Muscle of back (tissue), 11 donors: Measurements from ENCODE around the gene AK5. TPM values are rescaled to one million over a fixed set of nuclear protein-coding genes. Genes with fewer than 3 reads are reported as not detected.

ENCODE experiments used
- DNase-seq, 3 donors: peaks; one replicate each; pipeline versions ENCODE4 v3.0.0 to v3.0.0-alpha.2; 2013
- polyA plus RNA-seq, 10 donors: library from polyadenylated mRNA; unstranded; fragments of 120-200 nt; gene quantifications; one replicate each; pipeline ENCODE4 v1.2.1, GENCODE V29; 2013; ENCODE audit not compliant: insufficient read length in 10 of 10

The AK5 gene
- polyA plus RNA-seq, 10 donors = 5.4 to 10.9 (median 8.9) TPM

- DNase-seq = no peak
Measured at GRCh38 chr1:77434967-77435366, 153.1 kb downstream of the AK5 start.

DNA sequence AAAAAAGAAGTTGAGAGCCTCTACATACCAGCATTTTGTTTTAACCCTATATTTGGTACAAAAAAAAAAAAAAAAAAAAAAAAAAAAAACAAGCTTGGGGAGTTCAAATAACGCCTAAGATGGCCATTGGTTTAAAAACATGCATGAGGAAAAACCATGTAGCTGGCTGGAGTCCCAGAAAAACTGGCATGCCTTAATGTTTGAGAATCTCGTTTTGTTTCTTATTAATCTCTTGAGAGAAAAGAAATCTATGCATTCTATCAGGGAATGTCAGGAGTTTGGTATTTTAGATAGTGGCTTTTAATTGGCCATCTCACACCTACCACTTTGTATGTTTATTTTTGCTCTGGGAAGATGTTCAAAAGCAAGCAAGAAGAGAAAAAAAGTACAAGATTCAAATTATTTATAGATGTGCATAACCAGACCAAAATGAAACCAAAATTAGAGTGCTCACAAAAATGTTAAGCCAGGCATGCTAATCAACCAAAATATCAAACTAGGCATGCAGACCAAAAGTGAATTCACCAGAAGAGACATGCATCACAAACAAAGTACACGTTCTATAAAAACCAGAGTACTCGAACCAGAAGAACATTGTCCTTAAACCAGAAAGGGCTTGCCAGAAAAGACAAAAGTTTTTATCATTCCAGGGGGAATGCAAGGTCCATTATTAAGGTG lies 156.6 kb downstream of the AK5 start:
- peak; percentile 63 to 77 (median 64) for DNase-seq

- DNase-seq = no peak
Measured at GRCh38 chr1:77446841-77447555, 165.2 kb downstream of the AK5 start.

- DNase-seq = no peak
Measured at GRCh38 chr1:77447669-77448068, 165.8 kb downstream of the AK5 start.

DNA sequence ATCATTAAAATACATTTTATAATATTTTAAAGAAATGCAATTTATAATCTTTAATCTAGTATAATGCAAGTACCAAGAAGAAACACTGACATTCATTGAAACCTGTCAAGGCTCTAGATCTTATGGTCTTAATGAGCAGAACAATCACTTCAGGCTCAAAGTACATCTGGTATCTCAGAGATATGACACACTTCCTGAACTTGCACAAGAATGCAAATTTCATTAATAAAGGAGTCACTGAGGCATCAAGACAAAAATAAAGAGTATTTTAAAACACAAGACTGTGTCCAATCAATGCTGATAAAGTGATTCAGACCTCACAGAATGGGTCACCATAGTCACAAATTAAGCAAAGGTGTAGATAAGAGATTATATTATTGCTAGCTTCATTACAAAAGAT lies 178.1 kb downstream of the AK5 start:
- DNase-seq = no peak

- DNase-seq = no peak
Measured at GRCh38 chr1:77461691-77462090, 179.9 kb downstream of the AK5 start.

DNA sequence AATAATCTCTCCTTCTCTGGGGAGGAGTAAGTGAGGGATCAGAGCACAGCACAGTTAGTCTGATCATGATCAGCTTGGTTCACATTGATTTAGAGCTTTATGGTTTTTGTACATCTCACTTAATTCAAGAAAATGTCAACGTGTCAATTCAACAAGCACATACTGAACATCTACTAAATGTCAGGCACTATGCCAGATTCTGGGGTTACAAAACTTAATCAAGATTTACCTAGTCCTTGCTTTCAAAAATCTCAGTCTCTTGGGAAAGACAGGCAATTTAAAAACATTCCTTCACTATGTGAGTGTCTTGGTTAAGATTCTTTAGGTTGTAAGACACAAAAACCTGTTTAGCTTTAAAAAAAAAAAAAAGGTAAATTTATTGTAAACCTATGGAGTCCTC lies 181.4 kb downstream of the AK5 start:
- no peak for DNase-seq

- no peak for DNase-seq
Measured at GRCh38 chr1:77465139-77465538, 183.3 kb downstream of the AK5 start.

GRCh38 chr1:77465922-77466321 lies 184.1 kb downstream of the AK5 start:
- DNase-seq = no peak

DNA sequence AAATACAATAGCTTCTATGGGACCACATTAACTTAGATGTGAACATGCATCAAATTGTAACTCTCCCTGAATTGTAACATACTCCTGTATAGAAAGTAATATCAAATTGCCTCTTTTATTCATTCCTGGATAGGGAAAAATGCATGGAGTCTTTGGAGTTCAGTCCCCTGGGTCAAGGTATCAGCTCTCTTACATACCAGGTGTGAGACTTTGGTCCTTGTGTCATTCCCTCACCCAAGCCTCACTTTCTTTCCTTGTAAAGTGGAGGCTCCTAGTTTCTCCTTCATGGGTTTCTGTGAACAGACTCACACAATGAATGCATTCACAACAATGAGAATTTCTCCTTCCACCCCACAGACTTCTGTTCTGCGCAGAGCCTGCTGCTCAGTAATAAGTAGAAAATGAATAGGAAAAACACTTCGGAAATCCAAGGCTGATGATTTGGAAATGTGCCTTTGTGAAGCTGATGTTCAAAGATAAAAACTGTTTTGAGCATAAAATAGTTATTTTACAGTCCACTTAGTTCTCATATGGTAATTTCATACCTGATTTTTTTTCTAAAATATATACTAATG lies 185.3 kb downstream of the AK5 start:
- DNase-seq = no peak

DNA sequence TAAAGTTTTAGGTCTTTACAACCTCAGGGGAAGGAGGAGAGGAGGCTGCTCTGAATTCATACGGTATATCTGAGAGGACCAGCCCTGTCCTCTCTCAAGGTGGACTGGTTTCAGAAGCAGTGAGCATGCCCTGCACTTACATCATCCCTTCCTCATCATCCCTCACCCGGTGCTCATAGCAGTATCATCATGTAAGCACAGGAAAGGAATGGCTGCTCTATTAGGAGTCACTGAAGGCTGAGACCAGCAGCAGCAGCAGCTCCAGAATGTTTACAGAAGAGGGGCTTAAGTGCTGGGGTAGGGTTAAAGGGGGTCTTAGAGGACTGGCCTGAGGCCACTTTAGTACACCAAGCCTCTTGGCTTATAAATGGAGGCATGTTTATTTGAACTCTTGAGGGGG lies 185.9 kb downstream of the AK5 start:
- DNase-seq = no peak

- peak in 2 of 3 donors; percentile 28 to 47 for DNase-seq
Measured at GRCh38 chr1:77468257-77468948, 186.6 kb downstream of the AK5 start.

- DNase-seq = no peak
Measured at GRCh38 chr1:77468949-77469710, 187.3 kb downstream of the AK5 start.

DNA sequence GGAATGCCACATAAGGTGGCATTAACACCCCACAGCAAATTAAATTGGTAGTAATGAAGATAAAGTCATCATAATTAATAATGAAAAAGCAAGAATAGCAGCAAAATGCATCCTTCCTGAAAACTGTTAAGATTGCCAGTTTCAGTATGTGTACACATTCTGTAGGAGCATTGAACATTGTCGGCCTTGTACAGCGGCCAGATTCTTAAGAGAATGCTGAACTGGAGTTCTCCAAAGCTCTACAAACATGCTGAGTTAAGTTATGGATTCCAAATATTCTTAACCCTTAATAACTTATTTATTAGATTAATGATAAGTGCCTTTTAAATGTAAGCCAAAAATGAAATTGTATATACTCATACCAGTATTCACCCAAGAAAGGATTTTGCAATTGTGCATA lies 189.9 kb downstream of the AK5 start:
- peak in 2 of 3 donors; percentile 22 to 41 for DNase-seq

DNA sequence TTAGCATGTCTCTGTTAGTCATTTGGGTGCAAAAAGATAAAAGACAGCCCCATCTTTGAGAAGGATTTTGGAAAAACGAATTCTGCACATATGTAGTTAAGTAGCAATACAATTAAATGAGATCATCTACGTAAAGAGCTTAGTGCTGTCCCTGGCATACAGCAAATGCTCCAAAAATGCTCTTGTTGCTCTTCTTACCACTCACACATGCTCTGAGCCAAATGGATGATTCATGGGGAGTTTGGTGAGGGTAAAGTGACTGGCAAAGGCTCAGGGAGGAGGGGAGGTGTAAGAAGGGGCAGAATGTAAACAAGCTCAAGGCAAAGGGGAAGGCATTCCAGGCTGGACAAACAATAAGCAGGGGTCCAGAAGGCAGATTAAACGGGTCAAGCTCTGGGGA lies 191.9 kb downstream of the AK5 start:
- peak in 1 of 3 donors; percentile 51 for DNase-seq

GRCh38 chr1:77475641-77476040 lies 193.8 kb downstream of the AK5 start:
- DNase-seq = no peak

DNA sequence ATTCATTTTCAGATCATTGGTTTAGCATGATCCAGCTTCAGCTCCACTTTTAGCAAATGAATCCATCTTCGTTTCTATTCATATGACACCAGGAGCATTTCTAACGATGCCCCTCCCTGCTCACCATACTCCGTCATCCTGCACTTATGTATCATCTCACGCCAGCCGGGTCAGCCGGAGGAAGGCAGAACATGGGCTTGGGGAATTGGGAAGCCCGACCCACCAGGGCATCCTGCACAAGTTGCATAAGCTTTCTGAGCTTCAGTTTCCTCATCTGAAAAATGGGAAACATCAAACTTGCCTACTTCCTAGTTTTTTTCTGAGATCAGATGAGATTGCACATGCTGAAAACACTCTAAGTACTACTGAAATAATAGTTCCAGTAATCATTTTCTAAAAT lies 194.7 kb downstream of the AK5 start:
- DNase-seq = peak in 1 of 3 donors; percentile 11

GRCh38 chr1:77484334-77484733 lies 202.5 kb downstream of the AK5 start:
- DNase-seq = no peak

- no peak for DNase-seq
Measured at GRCh38 chr1:77484926-77485325, 203.1 kb downstream of the AK5 start.

GRCh38 chr1:77487631-77488030 lies 205.8 kb downstream of the AK5 start:
- no peak for DNase-seq

- peak in 1 of 3 donors; percentile 18 for DNase-seq
Measured at GRCh38 chr1:77489910-77490309, 208.1 kb downstream of the AK5 start.

DNA sequence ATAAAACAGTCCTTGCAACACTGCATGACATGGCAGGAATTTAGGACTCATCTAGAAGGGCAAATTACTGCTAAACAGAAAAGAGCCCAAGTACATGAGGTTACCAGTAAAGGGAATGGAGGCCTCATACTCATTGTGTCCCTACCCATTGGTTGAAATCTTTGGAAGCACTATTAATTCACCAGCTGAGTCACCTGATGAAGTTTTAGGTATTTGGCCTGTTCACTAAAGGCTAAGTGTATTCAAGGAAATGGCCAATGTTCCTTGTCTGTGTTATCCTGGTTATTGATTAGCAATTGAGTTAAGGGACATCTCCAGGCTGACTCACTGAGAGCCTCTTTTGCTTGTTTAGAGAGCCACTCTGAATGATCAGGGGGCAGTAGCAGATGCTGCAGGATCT lies 212.2 kb downstream of the AK5 start:
- DNase-seq = no peak
